Measurements from ENCODE around the gene PHF13.

PHF13 gene

GRCh38 chr1:6602669-6603237 lies 10.8 kb upstream of the PHF13 start, which contains the start of gene KLHL21:
Gene KLHL21, minus strand, starts transcription at chr1:6602869. Its CDS starts 52 bp downstream, at chr1:6602817.
- DNase-seq, result peak; percentile 86

- peak; percentile 73 for DNase-seq
Observed at GRCh38 chr1:6603238-6603914, 10.2 kb upstream of the PHF13 start.

GRCh38 chr1:6603915-6604558 lies 9.5 kb upstream of the PHF13 start:
- peak; percentile 57 for DNase-seq

- DNase-seq, result no peak
Observed at GRCh38 chr1:6612641-6613360, 730 bp upstream of the PHF13 start.

GRCh38 chr1:6614019-6614928 lies 743 bp downstream of the PHF13 start:
- peak; percentile 67 for DNase-seq

DNA sequence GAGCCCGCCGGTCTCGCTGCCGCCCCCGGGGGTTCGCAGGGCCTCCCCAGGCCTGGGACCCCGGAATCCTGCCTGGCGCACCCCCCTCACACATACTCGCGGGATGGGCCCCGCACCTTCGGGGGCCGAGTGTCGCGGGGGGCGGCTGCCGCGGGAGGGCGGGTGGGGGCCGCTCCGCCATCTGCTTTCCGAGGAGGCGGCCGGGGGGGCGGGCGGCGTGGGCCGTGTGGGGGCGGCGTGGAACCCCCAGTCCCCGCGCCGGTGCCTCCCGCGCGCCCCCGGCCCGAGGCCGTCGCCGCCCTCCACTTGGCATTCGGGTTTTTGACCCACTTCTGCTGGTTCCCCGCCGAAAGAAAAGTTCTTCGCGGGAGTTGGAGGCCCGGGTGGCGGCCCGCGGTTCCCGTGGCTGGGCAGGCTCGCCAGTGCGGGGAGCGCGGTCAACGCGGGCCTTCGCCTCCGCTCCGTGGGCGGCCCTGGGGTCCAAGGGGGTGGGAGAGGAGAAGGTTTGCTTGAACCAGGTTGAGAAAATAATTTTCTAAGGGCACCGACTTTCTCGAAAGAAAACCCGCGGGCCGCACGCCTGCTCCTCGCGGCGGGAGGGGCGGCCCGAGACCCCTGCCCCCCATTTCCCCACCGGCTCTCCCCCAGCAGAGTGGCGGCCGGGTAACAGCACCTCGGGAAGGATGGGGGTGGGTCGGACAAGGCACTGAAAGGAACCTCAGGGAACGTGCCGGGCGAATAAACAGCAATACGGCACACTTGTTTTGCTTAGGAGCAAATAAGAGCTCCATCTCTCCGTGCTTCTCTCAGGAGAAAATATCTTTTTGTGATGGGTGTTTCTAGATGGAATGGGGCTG lies 1.6 kb downstream of the PHF13 start:
- DNase-seq, result no peak

- DNase-seq, result no peak
Observed at GRCh38 chr1:6619045-6619444, 5.5 kb downstream of the PHF13 start.

GRCh38 chr1:6621429-6622391 lies 8.2 kb downstream of the PHF13 start:
- no peak for DNase-seq

DNA sequence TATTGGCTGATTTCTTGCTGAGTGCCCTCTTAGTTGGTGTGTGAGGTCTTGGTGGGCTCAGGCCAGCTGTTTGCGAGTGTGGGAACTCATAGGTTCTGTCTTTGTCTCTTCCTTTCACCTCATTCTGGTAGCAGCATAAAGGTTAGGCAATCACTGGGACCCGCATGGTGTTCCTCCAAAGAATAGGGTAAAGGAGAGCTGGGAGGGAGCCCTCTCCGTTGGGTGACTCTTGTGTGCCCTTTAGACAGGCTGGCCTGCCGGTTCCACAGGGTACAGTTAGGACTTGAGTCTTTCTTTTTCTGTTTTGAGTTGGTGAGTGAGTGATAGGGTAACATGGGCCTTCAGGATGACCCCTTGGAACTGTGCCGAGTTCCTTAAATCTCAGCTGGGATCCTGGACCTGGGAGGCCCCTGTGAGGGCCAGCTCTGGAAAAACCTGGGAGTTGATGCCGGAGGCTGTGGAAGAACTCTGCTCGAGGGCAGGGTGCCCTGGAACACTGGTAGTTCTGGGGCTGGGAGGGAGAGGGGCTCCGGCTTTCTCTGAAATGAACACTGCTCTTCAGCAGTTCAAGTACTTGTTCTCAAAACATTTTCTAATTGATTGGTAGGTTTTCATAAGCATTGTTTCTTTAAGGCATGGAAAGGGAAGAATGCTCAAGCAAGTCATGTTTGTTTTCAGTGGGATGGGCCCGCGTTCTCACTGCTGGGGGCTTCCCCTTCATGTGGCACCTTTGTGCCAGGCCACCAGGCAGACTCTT lies 9.0 kb downstream of the PHF13 start:
- no peak for DNase-seq

DNA sequence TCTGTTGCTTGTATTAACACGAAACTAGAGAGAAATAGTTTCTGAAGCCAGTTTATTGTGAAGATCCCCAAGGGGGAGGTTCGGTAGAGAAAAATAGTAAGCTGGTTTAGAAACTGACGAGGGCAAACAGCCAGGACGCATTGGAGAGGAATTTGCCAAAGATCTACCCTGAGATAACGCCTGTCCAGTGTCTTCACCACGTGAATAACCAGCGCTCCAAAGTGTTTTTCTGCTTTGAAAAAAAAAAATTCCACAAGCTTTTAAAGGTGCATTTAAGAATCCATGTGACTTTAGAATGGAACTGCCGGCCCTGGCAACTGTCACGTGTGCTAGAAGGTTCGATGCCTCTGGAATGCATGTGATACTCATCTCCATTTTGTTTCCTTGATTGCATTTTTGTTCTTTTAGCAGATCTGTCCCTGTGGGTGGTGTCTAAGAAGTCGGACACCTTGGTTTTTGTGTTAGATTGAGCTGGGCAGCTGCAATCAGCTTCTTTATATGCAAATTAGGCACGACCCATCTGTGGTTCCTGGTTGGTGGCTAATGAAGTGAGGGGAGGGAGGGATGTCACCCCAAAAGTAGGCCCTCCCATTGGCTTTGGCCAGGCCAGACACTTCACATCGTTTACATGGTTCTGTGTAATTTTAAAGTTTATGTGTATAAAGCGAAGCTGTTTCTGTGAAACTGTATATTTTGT lies 9.9 kb downstream of the PHF13 start:
- DNase-seq, result no peak

DNA sequence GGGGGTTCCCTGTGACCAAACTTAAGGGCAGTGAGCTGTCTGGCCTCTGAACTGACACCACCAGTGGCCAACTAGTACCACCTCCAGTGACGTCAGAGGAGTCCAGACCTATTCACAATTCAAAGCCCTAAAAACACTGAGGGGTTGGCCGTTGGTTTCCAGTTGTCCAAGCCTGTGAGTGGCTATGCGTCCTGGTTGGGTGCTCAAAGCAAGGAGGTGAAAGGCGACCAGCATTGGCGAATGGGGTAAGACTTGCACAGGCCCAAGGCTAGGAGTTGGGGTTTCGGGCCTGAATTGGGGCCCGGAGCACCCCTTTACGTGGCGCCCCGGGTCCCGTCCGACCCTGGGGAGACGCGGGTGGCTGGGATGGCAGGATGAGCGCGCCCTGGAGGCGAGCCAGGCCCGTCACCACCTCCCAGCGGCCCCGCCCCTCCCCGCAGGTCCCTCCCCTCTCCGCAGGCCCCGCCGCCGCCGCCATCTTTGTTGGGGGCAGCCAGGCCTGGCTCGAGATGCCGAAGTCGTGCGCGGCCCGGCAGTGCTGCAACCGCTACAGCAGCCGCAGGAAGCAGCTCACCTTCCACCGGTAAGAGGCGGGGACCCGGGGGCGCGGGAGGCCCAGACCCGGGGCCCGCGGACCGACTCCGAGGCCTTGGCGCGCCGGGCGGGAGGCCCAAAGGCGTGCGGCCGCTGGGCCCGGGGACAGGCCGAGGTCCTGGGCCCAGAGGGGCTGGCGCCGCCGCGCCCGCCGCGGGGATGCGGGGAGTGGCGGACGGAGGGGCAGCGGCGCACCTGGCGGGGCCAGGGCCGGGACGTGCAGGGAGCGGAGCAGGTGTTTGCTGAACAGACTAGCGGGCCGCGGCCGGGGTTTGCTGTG lies 11.4 kb downstream of the PHF13 start, which contains the start of gene THAP3:
Gene THAP3, plus strand, starts transcription at position 159 of the 874 bp plus-strand sequence. Its CDS starts 351 bp downstream, at position 510.
- peak; percentile 93 for DNase-seq

GRCh38 chr1:6625584-6626149 lies 12.1 kb downstream of the PHF13 start:
- DNase-seq, result no peak

DNA sequence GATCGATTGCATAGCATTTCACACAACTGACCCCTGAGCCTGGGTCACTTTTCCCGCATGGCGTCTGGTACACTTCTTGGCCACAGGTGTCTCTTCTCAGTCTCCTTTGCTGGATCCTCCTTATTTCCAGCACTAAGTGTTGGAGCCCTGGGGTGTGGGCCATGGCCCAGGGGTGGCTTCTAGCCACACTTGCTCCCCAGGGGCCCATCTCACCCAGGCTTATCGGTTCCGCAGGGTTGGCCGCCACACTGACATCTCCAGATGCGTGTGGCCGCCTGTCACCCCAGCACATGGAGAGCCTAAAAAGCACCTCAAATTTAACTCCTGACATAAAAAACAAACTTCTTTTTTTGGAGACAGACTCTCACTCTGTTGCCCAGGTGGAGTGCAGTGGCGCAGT lies 13.5 kb downstream of the PHF13 start:
- DNase-seq, result no peak

DNA sequence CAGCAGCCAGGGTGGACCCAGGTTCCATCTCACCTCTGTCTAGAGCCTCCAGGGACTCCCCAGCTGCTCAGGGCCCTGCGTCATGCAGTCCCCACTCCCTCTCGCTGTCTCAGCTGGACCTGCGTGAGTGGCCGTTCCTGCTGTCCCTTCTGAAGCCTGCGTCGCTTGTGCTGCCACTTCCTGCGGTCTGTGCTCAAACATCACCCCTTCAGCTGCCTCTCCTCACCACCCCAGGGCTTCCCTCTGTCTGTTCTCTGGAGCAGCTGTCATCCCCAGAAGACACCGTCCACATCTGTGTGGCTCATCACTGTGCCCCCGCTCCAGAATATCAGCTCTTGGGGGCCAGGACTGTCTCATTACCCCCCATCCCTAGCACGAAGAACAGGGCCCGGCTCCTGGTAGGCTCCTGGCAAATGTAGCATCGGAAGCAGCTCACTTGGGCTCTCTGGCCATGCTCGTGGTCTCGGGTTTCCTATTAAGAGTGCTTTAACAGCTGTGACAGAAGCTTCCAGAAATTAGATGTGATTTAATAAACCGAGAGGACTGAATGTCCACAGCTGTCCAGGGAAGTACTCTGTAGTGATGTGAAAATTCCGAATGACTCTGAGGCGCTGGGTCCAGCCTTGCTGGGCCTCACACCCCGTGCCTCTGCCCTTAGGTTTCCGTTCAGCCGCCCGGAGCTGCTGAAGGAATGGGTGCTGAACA lies 14.5 kb downstream of the PHF13 start:
- DNase-seq, result no peak

DNA sequence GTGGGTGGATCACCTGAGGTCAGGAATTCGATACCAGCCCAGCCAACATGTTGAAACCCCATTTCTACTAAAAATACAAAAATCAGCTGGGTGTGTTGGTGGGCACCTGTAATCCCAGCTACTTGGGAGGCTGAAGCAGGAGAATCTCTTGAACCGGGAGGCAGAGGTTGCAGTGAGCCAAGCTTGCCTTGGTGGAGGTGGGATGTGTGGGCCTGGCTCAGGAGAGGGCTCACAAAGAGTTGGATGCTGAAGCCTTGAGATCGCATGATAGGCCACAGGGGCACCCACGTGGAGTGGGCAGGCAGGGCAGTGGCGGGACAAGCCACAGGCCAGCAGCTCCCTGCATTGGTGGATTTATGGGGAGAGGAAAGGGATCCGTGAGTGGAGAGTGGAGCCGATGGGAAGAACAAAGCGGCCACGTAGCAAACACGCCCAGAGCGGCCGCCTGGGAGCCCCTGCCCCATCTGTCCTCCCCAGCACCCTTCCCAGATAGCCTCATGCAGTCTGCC lies 15.5 kb downstream of the PHF13 start:
- DNase-seq, result no peak

- no peak for DNase-seq
Observed at GRCh38 chr1:6630027-6630426, 16.5 kb downstream of the PHF13 start.
